Activated T-cell treated with anti-CD3 and anti-CD28 coated beads, Interleukin-2, amount 50 U/mL, for 24 hours (primary cell): ENCODE results near the gene CKB.

Experiments
- DNase-seq: peaks from one replicate; pipeline ENCODE4 v3.0.0-alpha.2; 2020
- H3K27ac Mint-ChIP-seq: 2 replicates; pipeline ENCODE4 v1.8.0; 2020; ENCODE audit warnings: mild to moderate bottlenecking, mixed read lengths
- H3K27me3 Mint-ChIP-seq: 2 replicates; pipeline ENCODE4 v1.8.0; 2020; ENCODE audit warnings: mixed read lengths
- H3K36me3 Mint-ChIP-seq: 2 replicates; pipeline ENCODE4 v1.8.0; 2020; ENCODE audit warnings: low read depth, mixed read lengths
- H3K4me1 Mint-ChIP-seq: 2 replicates; pipeline ENCODE4 v1.8.0; 2020; ENCODE audit warnings: low read depth, mixed read lengths
- H3K4me3 Mint-ChIP-seq: 2 replicates; pipeline ENCODE4 v1.8.0; 2020; ENCODE audit warnings: mild to moderate bottlenecking, moderate library complexity, mixed read lengths
- H3K9me3 Mint-ChIP-seq: 2 replicates; pipeline ENCODE4 v1.8.0; 2020; ENCODE audit warnings: mixed read lengths

Gene CKB

DNA sequence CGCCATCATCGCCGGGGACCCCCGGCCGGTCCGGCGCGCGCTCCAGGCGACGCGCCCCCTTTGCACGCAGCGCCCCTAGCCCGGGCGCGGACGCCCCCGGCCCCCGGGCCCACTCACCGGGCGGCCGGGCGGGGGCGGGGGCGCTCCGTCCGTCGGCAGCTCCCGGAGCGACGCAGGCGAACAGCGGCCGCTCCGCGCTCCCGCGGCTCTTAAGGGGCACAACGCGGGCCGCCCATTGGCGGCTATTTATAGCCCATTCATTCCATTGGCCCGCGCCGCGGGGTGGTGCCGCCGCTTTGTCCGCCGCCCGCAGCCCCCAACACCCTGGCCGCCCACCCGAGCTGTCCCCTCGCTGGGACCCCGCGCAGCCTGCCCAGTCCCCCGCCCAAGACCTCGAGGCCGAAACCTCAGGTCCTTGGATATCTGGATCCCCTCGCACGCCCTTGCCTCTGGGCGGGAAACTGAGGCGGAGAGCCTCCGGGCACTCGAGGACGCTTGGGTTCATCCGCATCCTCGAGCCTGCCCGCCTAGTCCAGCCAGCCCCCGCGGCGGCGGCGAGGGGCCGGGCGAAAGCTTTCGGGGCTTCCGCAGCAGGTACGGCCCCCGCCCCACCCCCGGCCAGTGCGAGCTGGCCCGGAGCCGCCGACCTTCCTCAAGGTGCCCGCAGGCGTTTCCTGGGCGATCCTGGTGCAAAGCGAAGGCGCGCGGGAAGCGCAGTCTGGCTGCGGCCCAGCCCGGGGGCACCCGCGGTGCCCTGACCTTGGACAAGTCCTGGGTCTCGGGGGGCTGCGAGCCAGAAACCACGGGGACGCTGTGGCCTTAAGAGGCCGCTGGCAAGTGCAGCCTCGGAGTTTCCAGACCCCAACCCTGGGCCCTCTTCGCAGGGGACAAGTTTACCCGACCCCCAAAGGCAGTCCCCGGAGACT lies at the start of gene CKB:
CKB (minus strand) TSS at position 182 of the 926 bp plus-strand sequence. CDS start 337 bp downstream, outside the sequence.
- no peak for DNase-seq
- H3K36me3 Mint-ChIP-seq: no peaks in the 10 kb centered on the region
- peaks cover 20% of the 10 kb centered on the region for H3K4me1 Mint-ChIP-seq
- peak within 1 kb of the TSS; percentile 36 for H3K4me3 Mint-ChIP-seq
- peaks cover 26% of the 10 kb centered on the region for H3K27me3 Mint-ChIP-seq
- H3K27ac Mint-ChIP-seq: peak within 1 kb of the TSS; percentile 18
- H3K9me3 Mint-ChIP-seq: no peaks in the 10 kb centered on the region

DNA sequence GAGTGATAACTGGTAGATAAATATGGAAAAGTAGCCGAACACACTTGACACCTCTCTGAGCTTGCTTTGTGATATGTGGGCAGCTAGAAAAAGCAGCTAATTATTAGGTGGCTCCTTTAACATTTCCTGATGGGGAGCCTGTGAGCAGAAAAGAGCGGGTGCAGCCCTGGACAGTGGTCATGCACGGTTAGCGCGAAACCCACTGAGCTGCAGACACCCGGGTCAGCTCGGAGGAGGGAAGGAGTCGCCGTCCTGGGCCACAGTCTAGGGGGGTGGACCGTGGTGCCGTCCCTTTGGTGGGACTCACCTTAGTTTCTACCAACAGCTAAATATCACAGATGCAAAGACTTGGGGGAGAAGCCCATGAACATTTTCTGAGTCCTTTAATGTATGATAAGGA lies 46.8 kb upstream of the CKB start:
- H3K4me3 Mint-ChIP-seq: no peak overlapping the region
- no peak overlapping the region for H3K27ac Mint-ChIP-seq
- no peaks in the 10 kb centered on the region for H3K27me3 Mint-ChIP-seq
- no peaks in the 10 kb centered on the region for H3K9me3 Mint-ChIP-seq
- H3K36me3 Mint-ChIP-seq: peaks cover 37% of the 10 kb centered on the region
- no peak for DNase-seq
- peaks cover 20% of the 10 kb centered on the region for H3K4me1 Mint-ChIP-seq

DNA sequence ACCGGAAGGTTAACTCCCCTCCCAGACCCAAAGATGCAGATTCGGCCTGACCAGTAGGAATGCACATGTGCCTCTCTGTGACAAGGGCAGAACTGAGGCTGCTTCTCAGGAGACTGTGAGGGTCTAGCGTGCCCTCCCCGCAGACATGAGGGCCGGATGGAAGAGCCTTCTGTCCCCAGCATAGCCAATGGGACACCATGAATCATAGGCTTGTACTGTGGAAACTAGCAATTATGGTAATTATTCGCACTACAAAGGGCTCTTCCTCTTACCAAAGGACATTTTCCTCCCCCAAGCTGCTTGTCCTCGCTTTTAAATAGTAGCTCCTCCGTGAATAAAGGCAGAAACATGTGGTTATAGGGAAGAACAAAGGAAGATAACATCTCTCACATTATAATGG lies 46.3 kb upstream of the CKB start:
- Mint-ChIP-seq H3K9me3 (no peaks in the 10 kb centered on the region), H3K27me3 (no peaks in the 10 kb centered on the region), H3K4me3 (no peak overlapping the region), H3K4me1 (peaks cover 24% of the 10 kb centered on the region), H3K27ac (no peak overlapping the region), H3K36me3 (peaks cover 35% of the 10 kb centered on the region)
- DNase-seq: no peak

DNA sequence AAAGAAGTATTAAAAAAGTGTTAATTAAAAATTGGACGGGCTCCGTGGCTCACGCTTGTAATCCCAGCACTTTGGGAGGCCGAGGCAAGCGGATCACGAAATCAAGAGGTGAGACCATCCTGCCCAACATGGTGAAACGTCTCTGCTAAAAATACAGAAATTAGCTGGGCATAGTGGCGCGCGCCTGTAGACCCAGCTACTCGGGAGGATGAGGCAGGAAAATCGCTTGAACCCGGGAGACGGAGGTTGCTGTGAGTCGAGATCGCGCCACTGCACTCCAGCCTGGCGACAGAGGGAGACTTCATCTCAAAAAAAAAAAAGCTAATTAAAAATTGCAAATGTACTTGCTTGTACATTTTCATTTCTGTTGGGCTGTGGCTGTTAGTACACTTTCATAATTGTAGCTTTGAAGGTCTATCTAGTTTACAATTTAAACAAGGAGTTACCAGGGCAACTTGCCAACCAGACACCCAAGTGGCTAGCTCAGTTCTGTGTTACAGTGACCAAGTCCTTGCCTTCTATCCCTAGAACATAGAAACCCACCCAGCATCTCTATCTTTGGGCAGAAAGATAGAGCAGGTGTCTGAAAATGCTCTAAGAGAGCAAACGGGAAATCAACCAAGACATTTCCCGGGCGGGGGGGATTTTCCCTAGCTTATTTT lies 41.3 kb upstream of the CKB start:
- H3K4me1 Mint-ChIP-seq: peaks cover 58% of the 10 kb centered on the region
- H3K4me3 Mint-ChIP-seq: peak overlapping the region; percentile 95
- H3K27ac Mint-ChIP-seq: peak overlapping the region; percentile 52
- DNase-seq: no peak
- H3K27me3 Mint-ChIP-seq: no peaks in the 10 kb centered on the region
- H3K9me3 Mint-ChIP-seq: no peaks in the 10 kb centered on the region
- peaks cover 53% of the 10 kb centered on the region for H3K36me3 Mint-ChIP-seq

DNA sequence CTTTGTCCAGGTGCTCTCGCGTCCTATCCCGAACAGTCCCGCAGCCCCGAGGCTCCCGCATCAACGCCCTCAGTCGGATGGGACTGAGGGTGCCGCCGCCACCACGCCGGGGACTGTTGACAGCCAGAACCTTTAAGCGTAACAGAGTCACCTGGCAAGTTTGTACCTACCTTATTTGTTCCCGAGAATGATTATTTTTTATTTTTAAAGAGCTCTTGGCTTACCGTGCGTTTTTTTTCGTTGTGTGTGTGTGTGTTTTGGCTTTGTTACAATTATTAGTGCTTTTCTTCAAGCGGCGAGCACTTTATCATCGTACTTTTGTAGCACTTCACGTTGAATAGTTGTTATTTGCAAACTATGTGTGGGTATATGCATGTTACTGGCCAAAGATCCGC lies 40.6 kb upstream of the CKB start:
- H3K36me3 Mint-ChIP-seq: peaks cover 60% of the 10 kb centered on the region
- peaks cover 65% of the 10 kb centered on the region for H3K4me1 Mint-ChIP-seq

DNA sequence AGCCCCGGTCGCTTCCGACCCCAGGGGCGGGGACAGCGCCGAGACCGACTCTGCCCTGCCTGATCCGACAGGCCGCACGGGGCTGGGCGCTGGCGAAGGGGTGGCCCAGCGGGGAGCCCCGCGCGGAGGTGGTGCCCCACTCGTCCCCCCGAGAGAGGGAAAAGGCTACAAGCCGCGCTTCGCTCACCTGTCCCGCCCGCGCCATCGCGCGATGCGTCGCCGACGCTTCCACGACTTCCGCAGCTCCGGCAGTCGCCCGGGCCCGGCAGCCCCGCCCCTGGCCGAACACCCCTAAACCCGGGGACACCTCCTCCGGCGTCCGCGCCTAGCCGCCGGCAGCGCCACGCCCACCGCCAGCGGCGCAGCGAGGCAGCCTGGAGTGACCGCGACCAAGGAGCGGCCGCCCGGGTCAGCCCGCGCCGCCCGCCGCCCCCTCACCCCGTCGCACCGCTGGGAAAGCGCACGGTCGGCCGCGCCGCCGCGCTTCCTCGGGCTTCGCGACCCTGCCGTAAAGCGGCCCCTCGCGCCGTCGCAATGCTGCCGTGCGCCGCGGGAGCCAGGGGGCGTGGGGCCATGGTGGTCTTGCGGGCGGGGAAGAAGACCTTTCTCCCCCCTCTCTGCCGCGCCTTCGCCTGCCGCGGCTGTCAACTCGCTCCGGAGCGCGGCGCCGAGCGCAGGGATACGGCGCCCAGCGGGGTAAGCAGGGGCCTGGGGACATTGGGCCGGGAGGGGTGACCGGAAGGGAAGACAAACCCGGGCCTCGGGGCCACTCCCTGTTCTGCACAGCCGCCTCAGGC lies 40.0 kb upstream of the CKB start, which contains the start of the genes BAG5 and COA8:
BAG5 (minus strand) TSS at position 229 of the 797 bp plus-strand sequence. CDS start 1,493 bp downstream, outside the sequence.
COA8 (plus strand) TSS at position 532 of the 797 bp plus-strand sequence; CDS start at position 574, 42 bp downstream.
- peak within 1 kb of the TSS; percentile 94 for H3K27ac Mint-ChIP-seq
- H3K36me3 Mint-ChIP-seq: peaks cover 64% of the 10 kb centered on the region
- no peaks in the 10 kb centered on the region for H3K9me3 Mint-ChIP-seq
- peaks cover 65% of the 10 kb centered on the region for H3K4me1 Mint-ChIP-seq
- peak within 1 kb of the TSS; percentile 95 for H3K4me3 Mint-ChIP-seq
- no peaks in the 10 kb centered on the region for H3K27me3 Mint-ChIP-seq
- DNase-seq: peak; percentile 94

More for the DNA sequence above, 40.6 kb upstream of the CKB start:
- no peaks in the 10 kb centered on the region for H3K27me3 Mint-ChIP-seq
- no peaks in the 10 kb centered on the region for H3K9me3 Mint-ChIP-seq
- peak overlapping the region; percentile 95 for H3K4me3 Mint-ChIP-seq
- H3K27ac Mint-ChIP-seq: peak overlapping the region; percentile 88
- DNase-seq: no peak

DNA sequence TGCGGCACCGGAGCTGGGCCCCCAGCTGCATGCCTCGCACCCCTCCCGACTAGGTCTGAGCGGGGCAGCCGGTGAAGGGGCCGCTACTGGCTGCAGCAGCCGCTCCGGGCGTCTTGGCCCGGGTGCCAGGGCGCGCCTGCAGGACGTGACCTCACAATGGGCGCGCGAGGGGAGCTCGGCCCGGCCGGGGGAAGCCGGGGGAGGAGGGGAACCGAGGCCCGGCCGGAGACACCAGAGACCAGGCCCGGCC lies 39.5 kb upstream of the CKB start:
- Mint-ChIP-seq H3K27ac (peak overlapping the region; percentile 94), H3K4me1 (peaks cover 70% of the 10 kb centered on the region), H3K4me3 (peak overlapping the region; percentile 95), H3K9me3 (no peaks in the 10 kb centered on the region), H3K36me3 (peaks cover 68% of the 10 kb centered on the region), H3K27me3 (no peaks in the 10 kb centered on the region)
- no peak for DNase-seq

DNA sequence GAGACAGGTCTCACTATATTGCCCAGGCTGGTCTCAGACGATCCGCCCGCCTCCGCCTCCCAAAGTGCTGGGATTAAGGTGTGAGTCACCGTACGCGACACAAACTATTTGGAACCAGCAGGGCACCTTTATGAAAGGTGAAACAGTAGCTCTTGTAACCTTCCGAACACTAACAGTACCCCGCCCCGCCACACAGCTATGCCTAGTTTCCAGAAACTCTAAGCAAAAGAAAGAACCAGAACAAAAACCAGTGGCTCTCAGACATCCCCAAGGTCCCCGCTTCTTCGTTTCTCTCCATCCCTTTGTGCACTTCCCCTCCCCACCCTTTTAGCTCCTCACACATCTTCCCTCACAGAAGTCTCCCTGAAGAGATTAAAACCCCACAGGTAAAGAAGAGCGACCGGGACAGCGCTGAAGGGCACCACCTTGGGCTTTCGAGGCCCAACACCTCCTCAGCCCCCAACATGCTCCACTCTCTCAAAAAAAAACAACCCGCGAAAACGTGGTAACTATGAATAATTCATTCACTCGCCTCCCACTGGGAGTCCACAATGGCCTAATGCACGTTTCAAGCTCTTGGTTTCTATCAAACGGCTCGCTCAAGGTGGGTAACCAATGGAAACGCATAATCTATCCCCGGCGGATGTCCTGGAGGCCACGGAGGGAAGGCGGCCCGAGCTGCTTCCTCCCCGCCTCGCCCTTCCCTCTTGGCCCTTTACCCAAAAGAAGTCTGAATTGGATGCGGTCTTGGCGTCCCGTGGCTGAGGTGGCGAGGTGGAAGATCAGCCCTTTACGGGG lies 39.0 kb upstream of the CKB start:
- peaks cover 72% of the 10 kb centered on the region for H3K4me1 Mint-ChIP-seq
- no peaks in the 10 kb centered on the region for H3K27me3 Mint-ChIP-seq
- H3K27ac Mint-ChIP-seq: peak overlapping the region; percentile 94
- DNase-seq: no peak
- H3K4me3 Mint-ChIP-seq: peak overlapping the region; percentile 95
- no peaks in the 10 kb centered on the region for H3K9me3 Mint-ChIP-seq
- peaks cover 70% of the 10 kb centered on the region for H3K36me3 Mint-ChIP-seq

DNA sequence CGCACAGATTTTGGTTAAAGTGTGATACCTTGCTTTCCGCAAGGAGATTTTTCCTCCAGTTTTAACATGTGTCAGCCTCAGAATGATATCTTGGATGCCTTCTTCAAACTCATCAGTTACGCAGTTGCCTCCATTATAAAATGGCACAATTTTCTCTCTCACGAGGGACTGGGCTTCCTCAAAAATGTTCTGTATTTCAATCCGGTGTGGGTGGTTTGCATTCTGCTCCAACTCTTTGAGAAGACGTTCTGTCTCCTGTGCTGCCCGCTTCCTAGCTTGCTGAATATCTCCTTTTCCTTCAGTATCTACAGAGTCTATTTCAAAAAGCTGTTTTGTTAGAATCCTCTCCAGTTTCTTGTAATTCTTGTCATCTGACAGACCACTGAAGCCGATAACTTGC lies 38.1 kb upstream of the CKB start:
- DNase-seq: no peak
- no peaks in the 10 kb centered on the region for H3K9me3 Mint-ChIP-seq
- peak overlapping the region; percentile 95 for H3K4me3 Mint-ChIP-seq
- H3K36me3 Mint-ChIP-seq: peaks cover 67% of the 10 kb centered on the region
- peaks cover 66% of the 10 kb centered on the region for H3K4me1 Mint-ChIP-seq
- peak overlapping the region; percentile 94 for H3K27ac Mint-ChIP-seq
- no peaks in the 10 kb centered on the region for H3K27me3 Mint-ChIP-seq

DNA sequence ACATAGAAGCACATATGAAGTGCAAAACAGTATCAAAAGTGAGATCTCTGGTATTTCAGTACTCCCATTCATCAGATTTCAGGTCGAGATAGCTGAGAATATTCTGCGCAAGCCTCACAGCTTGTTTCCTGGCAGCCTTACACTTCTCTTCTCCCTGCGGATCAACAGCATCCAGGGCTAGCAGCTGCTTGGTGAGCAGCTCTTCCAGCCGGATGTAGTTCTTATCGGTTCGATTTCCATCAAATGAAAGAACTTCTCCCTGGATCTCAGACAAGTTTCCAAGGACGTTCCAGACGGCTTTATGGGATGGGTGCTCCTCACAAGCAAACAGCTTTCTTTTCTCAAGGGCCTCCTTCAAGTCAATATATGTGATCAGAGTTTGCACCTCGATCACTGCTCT lies 37.1 kb upstream of the CKB start:
- H3K27ac Mint-ChIP-seq: peak overlapping the region; percentile 94
- no peaks in the 10 kb centered on the region for H3K9me3 Mint-ChIP-seq
- H3K4me1 Mint-ChIP-seq: peaks cover 68% of the 10 kb centered on the region
- H3K4me3 Mint-ChIP-seq: peak overlapping the region; percentile 95
- no peaks in the 10 kb centered on the region for H3K27me3 Mint-ChIP-seq
- DNase-seq: no peak
- peaks cover 75% of the 10 kb centered on the region for H3K36me3 Mint-ChIP-seq

DNA sequence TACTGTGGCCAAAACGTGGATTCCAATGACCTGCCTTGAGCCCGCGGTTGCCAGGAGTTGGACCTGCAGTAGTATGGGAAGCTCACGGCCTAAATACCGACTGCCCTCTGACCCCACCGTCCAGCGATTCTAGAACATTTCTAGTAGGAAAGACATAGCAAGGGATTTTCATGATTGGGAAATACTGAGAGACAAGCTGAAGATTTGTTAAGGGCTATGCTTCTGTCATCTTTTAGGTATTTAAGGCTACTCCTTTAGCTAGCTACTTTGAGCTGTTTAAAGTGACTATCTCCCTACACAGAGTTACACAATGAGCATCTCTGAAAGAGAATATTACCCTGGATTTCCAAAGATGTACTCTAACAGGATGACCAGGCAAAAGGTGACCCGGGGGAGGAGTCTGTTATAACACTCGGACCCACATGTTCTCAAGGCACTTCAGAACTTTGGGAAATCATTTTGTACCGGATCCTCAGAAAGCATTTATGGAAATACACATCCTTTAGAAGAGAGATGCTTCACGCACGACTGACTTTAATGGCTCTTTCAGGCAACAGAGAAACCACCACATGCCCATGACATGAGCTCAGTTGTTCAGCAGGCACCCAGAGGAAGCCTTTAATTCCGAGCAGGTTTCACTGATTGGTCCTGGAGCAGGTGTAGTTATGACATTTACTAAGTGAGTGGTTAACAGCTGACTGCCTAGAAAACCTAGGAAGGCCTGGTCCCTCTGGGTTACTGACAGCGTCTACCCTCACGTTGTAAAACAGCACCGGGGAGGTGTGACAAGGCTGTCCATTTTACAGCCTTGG lies 35.6 kb upstream of the CKB start:
- H3K36me3 Mint-ChIP-seq: peaks cover 71% of the 10 kb centered on the region
- H3K4me3 Mint-ChIP-seq: no peak overlapping the region
- H3K9me3 Mint-ChIP-seq: no peaks in the 10 kb centered on the region
- peaks cover 60% of the 10 kb centered on the region for H3K4me1 Mint-ChIP-seq
- no peak for DNase-seq
- peak overlapping the region; percentile 65 for H3K27ac Mint-ChIP-seq
- no peaks in the 10 kb centered on the region for H3K27me3 Mint-ChIP-seq

DNA sequence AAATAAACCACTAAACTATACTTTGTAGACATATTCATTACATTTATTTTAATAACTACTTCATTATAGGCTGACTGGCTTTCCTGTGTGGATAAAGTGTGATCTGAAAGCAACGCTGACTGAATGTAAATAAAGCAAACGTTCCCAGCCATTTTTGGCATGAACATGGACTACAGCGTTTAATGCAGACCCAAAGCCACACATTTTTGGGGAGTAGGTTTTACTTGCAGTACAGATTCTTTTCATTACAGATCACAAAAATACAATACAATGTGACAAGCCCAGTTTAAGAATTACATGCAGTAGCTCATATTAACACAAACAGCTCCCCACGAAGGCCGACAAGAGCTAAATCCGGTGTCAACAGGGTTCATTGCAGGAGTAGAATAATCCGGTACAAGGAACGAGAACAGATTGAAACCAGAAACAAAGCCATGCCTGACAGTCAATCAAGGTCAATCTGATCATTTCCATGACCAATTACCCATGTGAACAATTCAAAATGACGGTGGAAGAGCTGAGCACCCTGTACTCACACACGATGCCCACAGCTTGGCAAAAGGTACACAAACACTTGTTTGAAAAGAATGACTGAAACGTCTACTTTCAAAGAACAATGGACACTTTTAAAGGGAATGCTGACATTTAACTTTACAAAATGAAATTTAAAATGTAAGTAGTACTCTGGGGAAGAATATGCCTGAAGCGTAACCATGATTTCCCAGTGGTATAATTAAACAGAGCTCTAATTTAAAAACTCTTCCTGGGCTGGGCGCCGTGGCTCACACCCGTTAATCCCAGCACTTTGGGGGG lies 34.5 kb upstream of the CKB start:
- H3K4me3 Mint-ChIP-seq: no peak overlapping the region
- peaks cover 59% of the 10 kb centered on the region for H3K4me1 Mint-ChIP-seq
- DNase-seq: no peak
- no peaks in the 10 kb centered on the region for H3K27me3 Mint-ChIP-seq
- peak overlapping the region; percentile 1 for H3K27ac Mint-ChIP-seq
- no peaks in the 10 kb centered on the region for H3K9me3 Mint-ChIP-seq
- peaks cover 66% of the 10 kb centered on the region for H3K36me3 Mint-ChIP-seq
